Naive B cell (primary cell): Measurements from ENCODE around the gene IDI1. TPM values are rescaled to one million over a fixed set of nuclear protein-coding genes. Genes with fewer than 3 reads are reported as not detected.

ENCODE experiments used
- ATAC-seq, 2 donors: fragments of 150-1000 bp; cut with Tn5 transposase; 2 replicates each; pipeline ENCODE4 v1.10.0; 2021; ENCODE audit warnings: low read depth in 2 of 2, mild to moderate bottlenecking in 2 of 2, moderate library complexity in 2 of 2
- DNase-seq: peaks from one replicate; pipeline ENCODE4 v3.0.0; 2022
- H3K27ac Mint-ChIP-seq, 6 donors: one replicate each; pipeline ENCODE4 v1.8.0; 2020 to 2022; ENCODE audit warnings: mild to moderate bottlenecking in 6 of 6, mixed read lengths in 6 of 6, moderate library complexity in 5 of 6, inconsistent platforms in 2 of 6
- H3K27me3 Mint-ChIP-seq, 3 donors: one replicate each; pipeline ENCODE4 v1.8.0; 2021 to 2022; ENCODE audit warnings: mixed read lengths in 3 of 3, mild to moderate bottlenecking in 1 of 3
- H3K36me3 Mint-ChIP-seq, 2 donors: one replicate each; pipeline ENCODE4 v1.8.0; 2020 to 2022; ENCODE audit warnings: mixed read lengths in 2 of 2, inconsistent platforms in 1 of 2, mild to moderate bottlenecking in 1 of 2
- H3K4me1 Mint-ChIP-seq, 3 donors: one replicate each; pipeline ENCODE4 v1.8.0; 2020 to 2022; ENCODE audit warnings: mixed read lengths in 3 of 3, inconsistent platforms in 1 of 3, mild to moderate bottlenecking in 1 of 3, moderate library complexity in 1 of 3
- H3K4me3 Mint-ChIP-seq, 8 donors: one replicate each; pipeline ENCODE4 v1.8.0; 2020 to 2022; ENCODE audit warnings: mild to moderate bottlenecking in 8 of 8, mixed read lengths in 8 of 8, moderate library complexity in 8 of 8, inconsistent platforms in 2 of 8
- H3K9me3 Mint-ChIP-seq, 7 donors: one replicate each; pipeline ENCODE4 v1.8.0; 2020 to 2022; ENCODE audit warnings: mixed read lengths in 7 of 7, mild to moderate bottlenecking in 5 of 7, inconsistent platforms in 2 of 7, moderate library complexity in 1 of 7
- polyA plus RNA-seq, 6 donors: library from polyadenylated mRNA; unstranded; fragments of 300-500 nt; fragmentation: Illumina TruSeq; gene quantifications; one replicate each; pipeline ENCODE4 v1.2.3, GENCODE V29; 2021; ENCODE audit warnings: low read depth in 6 of 6

Gene IDI1
- polyA plus RNA-seq, 6 donors from 2014 or later = 71.1 to 82.0 (median 74.5) TPM

GRCh38 chr10:992871-993270 lies 56.0 kb downstream of the IDI1 start:
- Mint-ChIP-seq H3K36me3 (peaks cover 17 to 25% of the 10 kb centered on the region in 2 donors), H3K4me3 (peak overlapping the region in 1 of 8 donors; percentile 45), H3K9me3 (no peaks in the 10 kb centered on the region), H3K27me3 (no peaks in the 10 kb centered on the region), H3K27ac (no peak overlapping the region), H3K4me1 (peaks cover 33 to 39% (median 33%) of the 10 kb centered on the region in 3 donors)
- no peak for ATAC-seq
- DNase-seq = no peak

- DNase-seq = no peak
- Mint-ChIP-seq H3K36me3 (peaks cover 17 to 21% of the 10 kb centered on the region in 2 donors), H3K27me3 (no peaks in the 10 kb centered on the region), H3K4me1 (peaks cover 33 to 42% (median 35%) of the 10 kb centered on the region in 3 donors), H3K27ac (no peak overlapping the region), H3K9me3 (no peaks in the 10 kb centered on the region), H3K4me3 (peak overlapping the region in 1 of 8 donors; percentile 45)
- ATAC-seq = no peak
These were observed 56.5 kb downstream of the IDI1 start for GRCh38 chr10:992467-992866.

- Mint-ChIP-seq H3K27me3 (no peaks in the 10 kb centered on the region), H3K9me3 (no peaks in the 10 kb centered on the region), H3K4me3 (peak overlapping the region in 6 of 8 donors; percentile 6 to 82 (median 46)), H3K4me1 (peaks cover 40 to 52% (median 45%) of the 10 kb centered on the region in 3 donors), H3K27ac (peak overlapping the region in 2 of 6 donors; percentile 61 to 68), H3K36me3 (peaks cover 13 to 15% of the 10 kb centered on the region in 2 donors)
- no peak for DNase-seq
- ATAC-seq = no peak
These were observed 58.1 kb downstream of the IDI1 start for GRCh38 chr10:990808-991207.

Other genes starting within 250 kb of the IDI1 start
- 10 to 100 TPM; 19.3 to 42.8 (median 33.1) TPM for gene LARP4B, start 117.4 kb downstream of the IDI1 start, polyA plus RNA-seq
- gene GTPBP4, start 60.7 kb downstream of the IDI1 start, polyA plus RNA-seq = 10 to 100 TPM; 17.6 to 24.7 (median 22.0) TPM
- gene IDI2, start 23.3 kb downstream of the IDI1 start, polyA plus RNA-seq = not detected
- 10 to 100 TPM in 5 of 6 donors, 1 to 10 TPM in 1; 7.9 to 14.9 (median 11.5) TPM for gene WDR37, start 7.3 kb upstream of the IDI1 start, polyA plus RNA-seq